GM23338 (cell line): ENCODE results near the gene STXBP2. TPM values are rescaled to one million over a fixed set of nuclear protein-coding genes. Genes with fewer than 3 reads are reported as not detected.
A peak's percentile ranks its signal among the peaks of the same experiment; 100 is the strongest.

Source experiments
- ATAC-seq: fragments of 200-7000 bp; cut with Tn5 transposase; 3 replicates; pipeline ENCODE4 v1.9.1; 2020
- DNase-seq: peaks from one replicate; pipeline ENCODE4 v3.0.0-alpha.2; 2015; ENCODE audit warnings: low spot score
- H2AFZ ChIP-seq: fragments of 200-600 bp; sonication (generic); 2 replicates; pipeline ENCODE4 v1.8.0; 2016; ENCODE audit warnings: antibody characterized with exemption, mild to moderate bottlenecking, moderate library complexity
- H3F3A ChIP-seq: fragments of 200-600 bp; sonication (generic); replicated peaks from 2 replicates; pipeline ENCODE4 v1.8.0; 2017; ENCODE audit warnings: antibody characterized with exemption, mixed run types, low read depth
- H3K27ac ChIP-seq: fragments of 200-600 bp; sonication (generic); 2 replicates; pipeline ENCODE4 v1.6.1; 2016; ENCODE audit warnings: low read depth
- H3K27me3 ChIP-seq: fragments of 200-600 bp; sonication (generic); 2 replicates; pipeline ENCODE4 v1.8.0; 2016; ENCODE audit warnings: mild to moderate bottlenecking, mixed run types, moderate library complexity; ENCODE audit not compliant: insufficient read depth
- H3K36me3 ChIP-seq: fragments of 200-600 bp; sonication (generic); 2 replicates; pipeline ENCODE4 v1.8.0; 2016; ENCODE audit warnings: mild to moderate bottlenecking; ENCODE audit not compliant: insufficient read depth
- H3K4me1 ChIP-seq: fragments of 200-600 bp; sonication (generic); 2 replicates; pipeline ENCODE4 v1.8.0; 2016; ENCODE audit warnings: mild to moderate bottlenecking, moderate library complexity; ENCODE audit not compliant: insufficient read depth
- H3K4me2 ChIP-seq: fragments of 200-600 bp; sonication (generic); 2 replicates; pipeline ENCODE4 v1.7.1; 2017; ENCODE audit warnings: mixed run types
- H3K4me3 ChIP-seq: fragments of 200-600 bp; sonication (generic); 2 replicates; pipeline ENCODE4 v1.6.1; 2016; ENCODE audit warnings: mixed run types
- H3K79me2 ChIP-seq: fragments of 200-600 bp; sonication (generic); replicated peaks from 2 replicates; pipeline ENCODE4 v1.8.0; 2017; ENCODE audit warnings: mild to moderate bottlenecking; ENCODE audit not compliant: insufficient read depth
- H3K9me2 ChIP-seq: fragments of 200-600 bp; sonication (generic); 2 replicates; pipeline ENCODE4 v1.8.0; 2017; ENCODE audit not compliant: insufficient read depth
- H4K20me1 ChIP-seq: fragments of 200-600 bp; sonication (generic); replicated peaks from 2 replicates; pipeline ENCODE4 v1.8.0; 2017; ENCODE audit warnings: mild to moderate bottlenecking; ENCODE audit not compliant: insufficient read depth
- H3K27ac Mint-ChIP-seq: 2 replicates; pipeline ENCODE4 v1.8.0; 2020; ENCODE audit warnings: inconsistent platforms, mild to moderate bottlenecking, moderate library complexity, mixed read lengths
- H3K27me3 Mint-ChIP-seq: 3 replicates; pipeline ENCODE4 v1.8.0; 2022; ENCODE audit warnings: low read depth, mild to moderate bottlenecking, moderate library complexity, mixed read lengths, inconsistent platforms; ENCODE audit not compliant: insufficient read depth, poor library complexity
- H3K36me3 Mint-ChIP-seq: 3 replicates; pipeline ENCODE4 v1.8.0; 2021; ENCODE audit warnings: low read depth, mild to moderate bottlenecking, inconsistent platforms, moderate library complexity, mixed read lengths
- H3K4me1 Mint-ChIP-seq: 3 replicates; pipeline ENCODE4 v1.8.0; 2020; ENCODE audit warnings: mild to moderate bottlenecking, inconsistent platforms, mixed read lengths
- H3K4me3 Mint-ChIP-seq: 3 replicates; pipeline ENCODE4 v1.8.0; 2021; ENCODE audit warnings: moderate library complexity, mild to moderate bottlenecking, inconsistent platforms, mixed read lengths
- H3K9me3 Mint-ChIP-seq: 3 replicates; pipeline ENCODE4 v1.8.0; 2020; ENCODE audit warnings: moderate library complexity, mild to moderate bottlenecking, inconsistent platforms, mixed read lengths
- CREB1 ChIP-seq: fragments of 250-450 bp; sonication (Bioruptor Pico); IDR thresholded peaks from 2 replicates; pipeline ENCODE4 v1.5.0; 2020; ENCODE audit warnings: low read depth, mild to moderate bottlenecking, moderate library complexity
- EZH2 ChIP-seq: fragments of 200-600 bp; sonication (generic); IDR thresholded peaks from one replicate; pipeline ENCODE4 v1.8.0; 2017; ENCODE audit warnings: antibody characterized with exemption, mild to moderate bottlenecking, low read depth; ENCODE audit not compliant: unreplicated experiment
- EZH2phosphoT487 ChIP-seq: fragments of 200-600 bp; sonication (generic); IDR thresholded peaks from one replicate; pipeline ENCODE4 v1.8.1; 2018; ENCODE audit warnings: antibody characterized with exemption; ENCODE audit not compliant: unreplicated experiment
- JUNB ChIP-seq: IDR thresholded peaks from one replicate; pipeline ENCODE4 v1.6.1; 2016; ENCODE audit warnings: antibody characterized with exemption; ENCODE audit not compliant: unreplicated experiment
- NANOG ChIP-seq: IDR thresholded peaks from 2 replicates; pipeline ENCODE4 v1.6.1; 2016; ENCODE audit warnings: antibody characterized with exemption, borderline replicate concordance
- POLR2AphosphoS5 ChIP-seq: IDR thresholded peaks from 2 replicates; pipeline ENCODE4 v1.6.1; 2016; ENCODE audit warnings: antibody characterized with exemption, low read depth
- STAT1 ChIP-seq: IDR thresholded peaks from one replicate; pipeline ENCODE4 v1.6.1; 2016; ENCODE audit warnings: antibody characterized with exemption; ENCODE audit not compliant: unreplicated experiment
- ZNF114 ChIP-seq: fragments of 250-450 bp; sonication (Bioruptor Pico); IDR thresholded peaks from 2 replicates; pipeline ENCODE4 v1.5.0; 2020; ENCODE audit warnings: mild to moderate bottlenecking, moderate library complexity
- ZNF331 ChIP-seq: fragments of 250-450 bp; sonication (Bioruptor Pico); IDR thresholded peaks from 2 replicates; pipeline ENCODE4 v1.5.0; 2020; ENCODE audit warnings: low read depth, mild to moderate bottlenecking, moderate library complexity
- polyA plus RNA-seq: library from polyadenylated mRNA; unstranded; fragments of >200 nt; fragmentation: Nextera tagmentation; extraction: Ambion mirVana; gene quantifications from 2 replicates; pipeline ENCODE4 v1.2.1, GENCODE V29; 2016
- total RNA-seq: library from RNA; depleted of rRNA; stranded (reverse); fragments of >200 nt; shearing (Covaris generic); gene quantifications from 2 replicates; pipeline ENCODE4 v1.2.3, GENCODE V29; 2014
- TF ChIP-seq, protein P1 (sequence below), 2 experiments: fragments of 200-600 bp in 1 of 2; sonication (generic) in 1 of 2; conservative IDR thresholded peaks; 2 replicates each; pipeline versions ENCODE4 v1.5.1 to v1.6.1; 2016 to 2017; ENCODE audit warnings: antibody characterized with exemption in 2 of 2, low read depth in 2 of 2, mild to moderate bottlenecking in 2 of 2, moderate library complexity in 1 of 2
- TF ChIP-seq, protein P2 (sequence below): IDR thresholded peaks from 2 replicates; pipeline ENCODE4 v1.6.1; 2016; ENCODE audit warnings: antibody characterized with exemption
- TF ChIP-seq, protein P3 (sequence below): IDR thresholded peaks from one replicate; pipeline ENCODE4 v1.6.1; 2018; ENCODE audit warnings: antibody characterized with exemption; ENCODE audit not compliant: unreplicated experiment

The STXBP2 gene
- total and polyA plus RNA-seq, 2 experiments from 2014 or later, result 42.6 to 55.8 TPM

DNA sequence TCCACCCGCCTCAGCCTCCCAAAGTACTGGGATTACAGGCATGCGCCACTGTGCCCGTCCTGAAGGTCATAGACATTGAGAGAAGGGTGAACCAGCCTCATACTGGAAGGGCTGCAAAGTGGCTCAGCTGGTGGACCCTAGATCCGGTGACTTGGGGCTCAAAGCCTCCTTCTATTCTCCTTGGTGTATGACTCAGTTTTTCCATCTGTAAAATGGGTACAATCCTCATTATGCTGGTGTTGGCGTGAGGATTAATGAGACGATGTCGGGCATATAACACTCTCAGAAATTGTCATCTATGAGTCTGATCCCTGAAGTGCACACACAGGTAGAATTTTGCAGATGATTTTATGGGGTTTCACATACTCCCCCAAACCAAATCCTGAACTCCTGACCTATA, 47.1 kb upstream of the STXBP2 start (continued):
- TF ChIP-seq, protein P1, sequence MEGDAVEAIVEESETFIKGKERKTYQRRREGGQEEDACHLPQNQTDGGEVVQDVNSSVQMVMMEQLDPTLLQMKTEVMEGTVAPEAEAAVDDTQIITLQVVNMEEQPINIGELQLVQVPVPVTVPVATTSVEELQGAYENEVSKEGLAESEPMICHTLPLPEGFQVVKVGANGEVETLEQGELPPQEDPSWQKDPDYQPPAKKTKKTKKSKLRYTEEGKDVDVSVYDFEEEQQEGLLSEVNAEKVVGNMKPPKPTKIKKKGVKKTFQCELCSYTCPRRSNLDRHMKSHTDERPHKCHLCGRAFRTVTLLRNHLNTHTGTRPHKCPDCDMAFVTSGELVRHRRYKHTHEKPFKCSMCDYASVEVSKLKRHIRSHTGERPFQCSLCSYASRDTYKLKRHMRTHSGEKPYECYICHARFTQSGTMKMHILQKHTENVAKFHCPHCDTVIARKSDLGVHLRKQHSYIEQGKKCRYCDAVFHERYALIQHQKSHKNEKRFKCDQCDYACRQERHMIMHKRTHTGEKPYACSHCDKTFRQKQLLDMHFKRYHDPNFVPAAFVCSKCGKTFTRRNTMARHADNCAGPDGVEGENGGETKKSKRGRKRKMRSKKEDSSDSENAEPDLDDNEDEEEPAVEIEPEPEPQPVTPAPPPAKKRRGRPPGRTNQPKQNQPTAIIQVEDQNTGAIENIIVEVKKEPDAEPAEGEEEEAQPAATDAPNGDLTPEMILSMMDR (conservative IDR thresholded peaks at IDR 0.05; ENCODE audit: low read depth in 2 of 2), result no peak
- TF ChIP-seq, protein P2, sequence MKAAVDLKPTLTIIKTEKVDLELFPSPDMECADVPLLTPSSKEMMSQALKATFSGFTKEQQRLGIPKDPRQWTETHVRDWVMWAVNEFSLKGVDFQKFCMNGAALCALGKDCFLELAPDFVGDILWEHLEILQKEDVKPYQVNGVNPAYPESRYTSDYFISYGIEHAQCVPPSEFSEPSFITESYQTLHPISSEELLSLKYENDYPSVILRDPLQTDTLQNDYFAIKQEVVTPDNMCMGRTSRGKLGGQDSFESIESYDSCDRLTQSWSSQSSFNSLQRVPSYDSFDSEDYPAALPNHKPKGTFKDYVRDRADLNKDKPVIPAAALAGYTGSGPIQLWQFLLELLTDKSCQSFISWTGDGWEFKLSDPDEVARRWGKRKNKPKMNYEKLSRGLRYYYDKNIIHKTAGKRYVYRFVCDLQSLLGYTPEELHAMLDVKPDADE, result no peak
- TF ChIP-seq ZNF331, result no peak
- TF ChIP-seq EZH2, result no peak
- TF ChIP-seq ZNF114, result no peak
- TF ChIP-seq EZH2phosphoT487, result no peak
- no peak for TF ChIP-seq JUNB
- no peak for TF ChIP-seq POLR2AphosphoS5

DNA sequence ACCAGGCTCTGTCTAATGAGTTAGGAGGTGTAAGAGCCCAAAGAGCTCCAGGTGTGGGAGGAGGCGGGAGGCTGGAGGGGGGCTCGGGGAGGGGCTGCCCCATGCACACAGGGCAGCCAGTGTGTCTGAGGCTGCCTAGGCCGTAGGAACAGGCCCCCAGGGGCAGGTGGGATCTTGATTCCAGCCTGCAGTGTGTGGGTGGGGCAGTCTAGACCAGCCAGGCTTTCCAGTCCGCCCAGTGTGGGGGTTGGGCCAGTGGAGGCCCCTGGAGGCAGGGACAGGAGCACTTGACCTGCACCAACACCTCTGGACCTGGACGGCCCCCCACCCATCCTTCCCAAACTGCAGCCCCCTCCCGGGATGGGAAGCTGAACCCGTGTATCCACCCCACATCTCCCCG, 46.7 kb upstream of the STXBP2 start:
- no peaks in the 10 kb centered on the region for H4K20me1 ChIP-seq
- TF ChIP-seq EZH2phosphoT487 (no peak), POLR2AphosphoS5 (no peak), CREB1 (CRISPR knock-in tag) (no peak), ZNF331 (no peak), EZH2 (no peak), ZNF114 (no peak), STAT1 (no peak), NANOG (no peak), JUNB (no peak)
- TF ChIP-seq, protein P1 (conservative IDR thresholded peaks at IDR 0.05; ENCODE audit: low read depth in 2 of 2), result no peak
- TF ChIP-seq, protein P3, sequence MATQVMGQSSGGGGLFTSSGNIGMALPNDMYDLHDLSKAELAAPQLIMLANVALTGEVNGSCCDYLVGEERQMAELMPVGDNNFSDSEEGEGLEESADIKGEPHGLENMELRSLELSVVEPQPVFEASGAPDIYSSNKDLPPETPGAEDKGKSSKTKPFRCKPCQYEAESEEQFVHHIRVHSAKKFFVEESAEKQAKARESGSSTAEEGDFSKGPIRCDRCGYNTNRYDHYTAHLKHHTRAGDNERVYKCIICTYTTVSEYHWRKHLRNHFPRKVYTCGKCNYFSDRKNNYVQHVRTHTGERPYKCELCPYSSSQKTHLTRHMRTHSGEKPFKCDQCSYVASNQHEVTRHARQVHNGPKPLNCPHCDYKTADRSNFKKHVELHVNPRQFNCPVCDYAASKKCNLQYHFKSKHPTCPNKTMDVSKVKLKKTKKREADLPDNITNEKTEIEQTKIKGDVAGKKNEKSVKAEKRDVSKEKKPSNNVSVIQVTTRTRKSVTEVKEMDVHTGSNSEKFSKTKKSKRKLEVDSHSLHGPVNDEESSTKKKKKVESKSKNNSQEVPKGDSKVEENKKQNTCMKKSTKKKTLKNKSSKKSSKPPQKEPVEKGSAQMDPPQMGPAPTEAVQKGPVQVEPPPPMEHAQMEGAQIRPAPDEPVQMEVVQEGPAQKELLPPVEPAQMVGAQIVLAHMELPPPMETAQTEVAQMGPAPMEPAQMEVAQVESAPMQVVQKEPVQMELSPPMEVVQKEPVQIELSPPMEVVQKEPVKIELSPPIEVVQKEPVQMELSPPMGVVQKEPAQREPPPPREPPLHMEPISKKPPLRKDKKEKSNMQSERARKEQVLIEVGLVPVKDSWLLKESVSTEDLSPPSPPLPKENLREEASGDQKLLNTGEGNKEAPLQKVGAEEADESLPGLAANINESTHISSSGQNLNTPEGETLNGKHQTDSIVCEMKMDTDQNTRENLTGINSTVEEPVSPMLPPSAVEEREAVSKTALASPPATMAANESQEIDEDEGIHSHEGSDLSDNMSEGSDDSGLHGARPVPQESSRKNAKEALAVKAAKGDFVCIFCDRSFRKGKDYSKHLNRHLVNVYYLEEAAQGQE, result no peak
- TF ChIP-seq, protein P2, result no peak

More for the DNA sequence above, 46.7 kb upstream of the STXBP2 start:
- Mint-ChIP-seq H3K27ac (no peak overlapping the region), H3K4me3 (no peak overlapping the region), H3K4me1 (peaks cover 2% of the 10 kb centered on the region), H3K27me3 (peaks cover 10% of the 10 kb centered on the region), H3K9me3 (no peaks in the 10 kb centered on the region), H3K36me3 (no peaks in the 10 kb centered on the region; the same call in 2 of the 3 replicates)
- DNase-seq (no peak), ATAC-seq (peak; percentile 76)
- H3F3A ChIP-seq, result no peaks in the 10 kb centered on the region
- no peak overlapping the region for H3K4me2 ChIP-seq
- H3K27me3 ChIP-seq, result peaks cover 6% of the 10 kb centered on the region; the same call in 1 of the 2 replicates
- H3K79me2 ChIP-seq, result no peaks in the 10 kb centered on the region
- H3K9me2 ChIP-seq, result no peaks in the 10 kb centered on the region
- H3K4me3 ChIP-seq, result no peak overlapping the region
- no peaks in the 10 kb centered on the region for H3K4me1 ChIP-seq
- no peak overlapping the region for H3K27ac ChIP-seq
- H2AFZ ChIP-seq, result no peak overlapping the region
- no peaks in the 10 kb centered on the region for H3K36me3 ChIP-seq
